ENCODE measurements around the gene UBQLN4.

The UBQLN4 gene

DNA sequence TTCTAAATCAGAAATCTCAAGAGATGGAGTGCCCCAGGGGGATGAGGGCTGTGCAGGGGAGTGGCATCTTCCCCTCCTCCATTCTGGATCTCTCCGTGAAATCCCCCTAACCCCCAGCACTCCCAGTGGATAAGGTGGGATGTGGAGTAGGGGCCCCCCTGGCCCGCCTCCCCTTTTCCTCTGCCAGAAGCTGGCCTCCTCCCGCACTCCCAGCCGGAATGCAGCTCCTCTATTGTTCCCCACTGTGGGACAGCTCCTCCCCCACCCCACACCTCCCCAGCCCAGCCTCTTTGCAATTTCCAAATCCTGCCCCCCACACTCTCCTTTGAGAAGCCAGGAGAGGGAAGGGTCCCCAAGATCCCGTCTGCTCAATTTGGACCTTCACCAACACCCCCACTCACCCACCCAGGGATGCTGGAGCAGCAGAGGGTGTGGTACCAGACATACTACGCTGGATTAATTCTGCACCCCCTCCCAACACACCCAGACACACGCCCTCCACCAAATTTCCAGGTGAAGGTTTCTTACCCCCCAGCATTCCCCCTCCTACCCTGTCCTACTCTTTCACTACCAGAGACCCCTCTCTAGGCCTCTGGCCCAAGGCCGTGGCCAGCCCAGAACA, 26.8 kb upstream of the UBQLN4 start:
- Histone ChIP-seq H3K4me3 (ENCODE audit: insufficient read length, low read depth) (peak overlapping the region; percentile 93), H3K9ac (ENCODE audit: insufficient read length, low read depth) (peak overlapping the region; percentile 96)

DNA sequence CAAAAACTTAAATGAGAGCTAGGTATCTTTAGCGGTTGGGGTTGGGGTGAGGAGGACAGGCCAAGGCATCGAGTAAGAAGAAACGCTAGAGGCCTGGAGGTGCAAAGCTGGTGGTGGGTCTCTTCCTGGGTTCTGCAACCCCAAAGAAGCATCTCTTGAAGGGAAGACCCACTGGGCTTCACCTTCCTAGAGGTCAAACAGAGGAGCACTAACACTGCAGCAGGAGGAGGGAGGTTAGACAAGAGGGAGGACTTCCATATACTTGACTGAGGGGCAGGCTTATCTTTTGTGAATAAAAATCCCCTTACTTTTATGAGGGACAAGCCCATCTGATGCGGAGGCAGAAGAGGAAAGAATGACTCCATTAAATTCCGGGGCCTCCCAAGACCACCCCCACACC, 26.2 kb upstream of the UBQLN4 start:
- Histone ChIP-seq H3K27me3 (ENCODE audit: insufficient read depth, insufficient read length) (no peaks in the 10 kb centered on the region), H3K4me1 (ENCODE audit: insufficient read depth, insufficient read length) (peaks cover 34% of the 10 kb centered on the region), H3K4me3 (ENCODE audit: insufficient read length, low read depth) (peak overlapping the region; percentile 93), H3K9me3 (ENCODE audit: insufficient read depth, low read length) (no peaks in the 10 kb centered on the region), H3K9ac (ENCODE audit: insufficient read length, low read depth) (peak overlapping the region; percentile 96), H3K36me3 (ENCODE audit: insufficient read depth, insufficient read length, low read length) (peaks cover 55% of the 10 kb centered on the region)
- DNase-seq (ENCODE audit: low read depth, low spot score): no peak
- TF ChIP-seq YY1 (IDR thresholded peaks at IDR 0.05; ENCODE audit: insufficient read depth, insufficient read length): no peak

More for the DNA sequence above, 26.8 kb upstream of the UBQLN4 start:
- Histone ChIP-seq H3K36me3 (ENCODE audit: insufficient read depth, insufficient read length, low read length) (peaks cover 55% of the 10 kb centered on the region), H3K9me3 (ENCODE audit: insufficient read depth, low read length) (no peaks in the 10 kb centered on the region), H3K4me1 (ENCODE audit: insufficient read depth, insufficient read length) (peaks cover 32% of the 10 kb centered on the region), H3K27me3 (ENCODE audit: insufficient read depth, insufficient read length) (no peaks in the 10 kb centered on the region)
- DNase-seq (ENCODE audit: low read depth, low spot score): no peak
- TF ChIP-seq ZNF274 (IDR thresholded peaks at IDR 0.05; ENCODE audit: low read depth, low read length) (no peak), YY1 (IDR thresholded peaks at IDR 0.05; ENCODE audit: insufficient read depth, insufficient read length) (no peak), SUZ12 (IDR thresholded peaks at IDR 0.05; ENCODE audit: extremely low read depth, insufficient read depth, insufficient read length) (no peak)

DNA sequence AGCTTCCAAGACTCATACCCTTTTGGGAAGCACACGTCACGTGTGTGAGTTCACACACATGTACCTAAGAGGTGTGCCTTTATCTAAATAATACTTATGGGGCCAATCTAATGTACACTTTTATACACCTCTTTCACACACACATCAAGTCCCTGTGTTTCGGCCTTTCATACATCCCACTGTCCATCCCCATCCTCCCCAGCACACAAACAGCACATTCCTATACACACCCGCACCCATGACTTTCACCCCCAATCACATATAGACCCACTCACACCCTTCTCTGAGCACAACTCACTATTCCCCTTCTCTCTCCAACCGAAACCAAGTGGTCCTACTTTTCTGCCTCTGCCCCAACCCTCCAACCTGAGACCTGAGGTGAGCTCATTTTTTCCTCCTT, 25.1 kb upstream of the UBQLN4 start:
- no peak for DNase-seq (ENCODE audit: low read depth, low spot score)
- H3K4me1 ChIP-seq (ENCODE audit: insufficient read depth, insufficient read length): peaks cover 36% of the 10 kb centered on the region

DNA sequence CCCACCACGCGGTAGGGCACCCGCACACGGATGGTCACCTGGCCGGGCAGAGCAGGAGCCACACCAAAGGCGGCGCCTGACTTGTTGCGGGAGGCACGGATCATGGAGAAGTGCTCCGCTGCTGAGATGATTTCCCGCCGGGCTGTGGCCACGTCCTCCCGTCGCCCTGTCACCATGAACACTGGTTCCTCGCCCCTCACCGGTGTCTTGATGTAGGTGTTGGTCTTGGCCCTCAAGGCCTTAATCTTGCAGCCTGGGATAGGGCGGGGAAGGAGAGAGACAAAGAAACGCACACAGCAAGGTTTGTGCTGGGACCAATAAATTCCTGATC, 23.8 kb upstream of the UBQLN4 start:
- H3K4me1 ChIP-seq (ENCODE audit: insufficient read depth, insufficient read length): peaks cover 45% of the 10 kb centered on the region
- no peak for DNase-seq (ENCODE audit: low read depth, low spot score)
- peak overlapping the region; percentile 8 for H3K9ac ChIP-seq (ENCODE audit: insufficient read length, low read depth)
- H3K9me3 ChIP-seq (ENCODE audit: insufficient read depth, low read length): no peaks in the 10 kb centered on the region
- TF ChIP-seq YY1 (IDR thresholded peaks at IDR 0.05; ENCODE audit: insufficient read depth, insufficient read length) (no peak), ZNF274 (IDR thresholded peaks at IDR 0.05; ENCODE audit: low read depth, low read length) (no peak), SUZ12 (IDR thresholded peaks at IDR 0.05; ENCODE audit: extremely low read depth, insufficient read depth, insufficient read length) (no peak)
- H3K4me3 ChIP-seq (ENCODE audit: insufficient read length, low read depth): no peak overlapping the region
- no peaks in the 10 kb centered on the region for H3K27me3 ChIP-seq (ENCODE audit: insufficient read depth, insufficient read length)
- H3K36me3 ChIP-seq (ENCODE audit: insufficient read depth, insufficient read length, low read length): peaks cover 63% of the 10 kb centered on the region

More for the DNA sequence above, 25.1 kb upstream of the UBQLN4 start:
- Histone ChIP-seq H3K4me3 (ENCODE audit: insufficient read length, low read depth) (peak overlapping the region; percentile 1), H3K27me3 (ENCODE audit: insufficient read depth, insufficient read length) (no peaks in the 10 kb centered on the region), H3K9ac (ENCODE audit: insufficient read length, low read depth) (peak overlapping the region; percentile 29), H3K36me3 (ENCODE audit: insufficient read depth, insufficient read length, low read length) (peaks cover 54% of the 10 kb centered on the region), H3K9me3 (ENCODE audit: insufficient read depth, low read length) (no peaks in the 10 kb centered on the region)
- TF ChIP-seq ZNF274 (IDR thresholded peaks at IDR 0.05; ENCODE audit: low read depth, low read length): no peak
- TF ChIP-seq SUZ12 (IDR thresholded peaks at IDR 0.05; ENCODE audit: extremely low read depth, insufficient read depth, insufficient read length): no peak
- TF ChIP-seq YY1 (IDR thresholded peaks at IDR 0.05; ENCODE audit: insufficient read depth, insufficient read length): no peak

DNA sequence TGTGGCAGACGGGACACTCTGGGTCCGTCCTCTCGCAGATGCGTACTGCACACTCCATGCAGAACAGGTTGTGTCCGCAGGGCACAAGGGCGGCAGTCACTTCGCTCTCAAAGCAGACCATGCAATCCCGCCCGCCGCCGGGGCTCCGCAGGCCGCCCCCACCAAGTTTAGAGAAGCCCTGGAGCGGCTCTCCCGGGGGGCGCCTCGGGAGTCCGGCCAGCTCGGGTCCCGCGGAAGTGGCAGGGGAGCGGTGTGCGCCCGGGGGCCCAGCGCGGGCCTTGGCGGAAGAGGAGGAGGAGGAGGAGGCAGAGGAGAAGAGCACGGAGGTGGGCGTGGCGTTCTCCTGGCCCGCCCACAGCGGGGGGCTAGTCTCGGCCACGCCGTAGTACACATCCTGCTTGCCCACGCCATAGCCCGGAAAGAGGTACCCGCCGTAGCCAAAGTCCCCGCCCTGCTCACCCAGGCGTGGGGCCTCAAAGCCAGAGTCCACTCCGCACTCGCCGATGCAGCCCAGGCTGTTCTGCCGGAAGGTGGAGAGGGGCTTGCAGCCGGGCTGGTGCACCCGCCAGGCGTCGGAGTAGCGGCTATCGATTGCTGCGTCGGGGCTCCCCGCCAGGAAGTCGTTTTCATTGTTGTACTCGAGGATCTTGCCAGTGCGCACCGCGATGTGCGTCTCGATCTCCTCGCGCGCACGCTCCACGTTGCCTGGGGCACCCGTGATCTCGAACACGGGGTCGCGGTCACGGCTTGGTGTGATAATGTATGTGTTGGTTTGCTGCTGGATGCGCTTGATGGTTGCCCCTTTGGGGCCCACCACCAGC, 23.2 kb upstream of the UBQLN4 start:
- Histone ChIP-seq H3K4me1 (ENCODE audit: insufficient read depth, insufficient read length) (peaks cover 47% of the 10 kb centered on the region), H3K36me3 (ENCODE audit: insufficient read depth, insufficient read length, low read length) (peaks cover 64% of the 10 kb centered on the region), H3K9me3 (ENCODE audit: insufficient read depth, low read length) (no peaks in the 10 kb centered on the region), H3K4me3 (ENCODE audit: insufficient read length, low read depth) (no peak overlapping the region), H3K9ac (ENCODE audit: insufficient read length, low read depth) (peak overlapping the region; percentile 37), H3K27me3 (ENCODE audit: insufficient read depth, insufficient read length) (no peaks in the 10 kb centered on the region)
- TF ChIP-seq ZNF274 (IDR thresholded peaks at IDR 0.05; ENCODE audit: low read depth, low read length): no peak
- TF ChIP-seq SUZ12 (IDR thresholded peaks at IDR 0.05; ENCODE audit: extremely low read depth, insufficient read depth, insufficient read length): no peak
- TF ChIP-seq YY1 (IDR thresholded peaks at IDR 0.05; ENCODE audit: insufficient read depth, insufficient read length): no peak
- no peak for DNase-seq (ENCODE audit: low read depth, low spot score)

DNA sequence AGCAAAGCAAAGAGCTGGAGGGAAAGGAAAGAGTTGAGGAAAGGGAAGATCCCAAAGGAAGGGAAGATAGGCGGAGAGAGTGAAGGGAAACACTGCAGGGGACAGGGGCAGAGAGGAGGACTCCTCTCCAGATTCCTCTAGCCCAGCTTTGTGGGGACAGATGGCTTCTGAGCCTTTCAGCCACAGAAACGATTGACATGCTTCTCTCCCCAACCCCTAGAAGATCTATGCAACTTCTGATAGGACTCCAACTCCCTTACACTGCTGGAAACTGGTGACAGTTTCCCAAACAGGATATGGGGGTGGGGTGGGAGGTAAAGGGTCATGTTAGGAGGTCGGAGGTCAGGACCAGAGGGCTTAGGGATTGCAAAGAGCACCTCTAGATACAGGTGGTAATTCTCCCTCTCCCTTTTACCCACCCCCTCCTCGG, 22.2 kb upstream of the UBQLN4 start:
- Histone ChIP-seq H3K9me3 (ENCODE audit: insufficient read depth, low read length) (no peaks in the 10 kb centered on the region), H3K27me3 (ENCODE audit: insufficient read depth, insufficient read length) (no peaks in the 10 kb centered on the region), H3K36me3 (ENCODE audit: insufficient read depth, insufficient read length, low read length) (peaks cover 64% of the 10 kb centered on the region), H3K9ac (ENCODE audit: insufficient read length, low read depth) (no peak overlapping the region), H3K4me1 (ENCODE audit: insufficient read depth, insufficient read length) (peaks cover 49% of the 10 kb centered on the region), H3K4me3 (ENCODE audit: insufficient read length, low read depth) (no peak overlapping the region)
- no peak for DNase-seq (ENCODE audit: low read depth, low spot score)
- no peak for TF ChIP-seq SUZ12 (IDR thresholded peaks at IDR 0.05; ENCODE audit: extremely low read depth, insufficient read depth, insufficient read length)
- TF ChIP-seq YY1 (IDR thresholded peaks at IDR 0.05; ENCODE audit: insufficient read depth, insufficient read length): no peak
- no peak for TF ChIP-seq ZNF274 (IDR thresholded peaks at IDR 0.05; ENCODE audit: low read depth, low read length)

DNA sequence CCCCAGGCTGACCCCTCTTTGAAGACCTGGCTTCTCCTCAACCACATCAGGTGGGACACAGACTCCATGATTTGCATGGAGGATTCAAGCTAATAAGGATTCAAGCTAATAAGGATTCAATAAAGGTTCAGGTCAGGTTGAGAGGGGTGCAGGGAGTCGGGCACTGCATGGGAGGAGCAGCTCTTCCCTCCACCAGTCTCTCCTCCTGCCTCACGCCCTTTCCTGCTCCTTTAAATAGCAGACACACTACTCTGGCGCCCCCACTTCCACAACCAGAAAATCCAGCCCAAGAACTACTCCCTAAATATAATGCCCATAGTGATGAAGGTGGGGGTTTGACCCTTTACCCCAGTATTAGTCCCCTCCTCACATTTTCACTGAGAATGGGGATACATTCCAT, 21.6 kb upstream of the UBQLN4 start:
- Histone ChIP-seq H3K4me1 (ENCODE audit: insufficient read depth, insufficient read length) (peaks cover 53% of the 10 kb centered on the region), H3K4me3 (ENCODE audit: insufficient read length, low read depth) (no peak overlapping the region), H3K9me3 (ENCODE audit: insufficient read depth, low read length) (no peaks in the 10 kb centered on the region), H3K27me3 (ENCODE audit: insufficient read depth, insufficient read length) (no peaks in the 10 kb centered on the region), H3K9ac (ENCODE audit: insufficient read length, low read depth) (peak overlapping the region; percentile 59), H3K36me3 (ENCODE audit: insufficient read depth, insufficient read length, low read length) (peaks cover 64% of the 10 kb centered on the region)
- DNase-seq (ENCODE audit: low read depth, low spot score): no peak
- TF ChIP-seq ZNF274 (IDR thresholded peaks at IDR 0.05; ENCODE audit: low read depth, low read length): no peak
- TF ChIP-seq SUZ12 (IDR thresholded peaks at IDR 0.05; ENCODE audit: extremely low read depth, insufficient read depth, insufficient read length): no peak
- no peak for TF ChIP-seq YY1 (IDR thresholded peaks at IDR 0.05; ENCODE audit: insufficient read depth, insufficient read length)

All from NT2/D1 (cell line).